Spleen (tissue), 11 donors: ENCODE data around the gene CNTNAP2. TPM values are rescaled to one million over a fixed set of nuclear protein-coding genes. Genes with fewer than 3 reads are reported as not detected.
A peak's percentile ranks its signal among the peaks of the same experiment; 100 is the strongest.

Experiments used
- DNase-seq: peaks from one replicate; pipeline ENCODE4 v3.0.0-alpha.2; 2020
- H3K27ac ChIP-seq, 8 donors: fragments of 200-600 bp; sonication (generic) in 7 of 8; 1 replicate in 4 of 8; 2 replicates in 4 of 8; pipeline versions ENCODE4 v1.5.0 to v1.8.0; 2016 to 2021; ENCODE audit warnings: inconsistent platforms in 4 of 8, mild to moderate bottlenecking in 4 of 8, moderate library complexity in 1 of 8
- H3K27me3 ChIP-seq, 7 donors: fragments of 200-600 bp; sonication (generic) in 6 of 7; replicated peaks in 1 of 7; 1 replicate in 4 of 7; 2 replicates in 3 of 7; pipeline versions ENCODE4 v1.5.0 to v1.8.0; 2016 to 2021; ENCODE audit warnings: inconsistent platforms in 3 of 7, mild to moderate bottlenecking in 1 of 7
- H3K36me3 ChIP-seq, 6 donors: fragments of 200-600 bp; sonication (generic) in 5 of 6; 1 replicate in 4 of 6; 2 replicates in 2 of 6; pipeline versions ENCODE4 v1.5.0 to v1.8.0; 2016 to 2021; ENCODE audit warnings: inconsistent platforms in 2 of 6
- H3K4me1 ChIP-seq, 6 donors: fragments of 200-600 bp; sonication (generic) in 5 of 6; 1 replicate in 3 of 6; 2 replicates in 3 of 6; pipeline versions ENCODE4 v1.5.0 to v1.8.0; 2016 to 2021; ENCODE audit warnings: inconsistent platforms in 3 of 6
- H3K4me3 ChIP-seq, 8 donors: fragments of 200-600 bp; sonication (generic) in 7 of 8; 1 replicate in 4 of 8; 2 replicates in 4 of 8; pipeline versions ENCODE4 v1.5.0 to v1.8.0; 2016 to 2021; ENCODE audit warnings: inconsistent platforms in 4 of 8, mild to moderate bottlenecking in 4 of 8, moderate library complexity in 2 of 8
- H3K9me3 ChIP-seq, 8 donors: fragments of 200-600 bp; sonication (generic) in 7 of 8; 1 replicate in 4 of 8; 2 replicates in 4 of 8; pipeline versions ENCODE4 v1.5.0 to v1.8.0; 2016 to 2021; ENCODE audit warnings: inconsistent platforms in 4 of 8
- POLR2A ChIP-seq, 3 donors: fragments of 450-650 bp; IDR thresholded peaks; one replicate each; pipeline ENCODE4 v1.5.1; 2017; ENCODE audit warnings: antibody characterized with exemption in 3 of 3, mild to moderate bottlenecking in 1 of 3
- POLR2AphosphoS5 ChIP-seq, 3 donors: sonication (generic); formaldehyde crosslinking; IDR thresholded peaks; one replicate each; pipeline ENCODE4 v1.5.1; 2017; ENCODE audit warnings: antibody characterized with exemption in 3 of 3
- WGBS, 5 donors: extraction: QIAGEN DNeasy Blood & Tissue Kit in 3 of 5; methylation state at CpG; one replicate each; pipeline versions ENCODE4 v1.1.5 to v1.1.7; 2013 to 2018; 5-methylcytosine and 5-hydroxymethylcytosine counted together
- intact Hi-C: fragments of 100-400 bp; cut with DNase I; formaldehyde crosslinking; loops from one replicate; pipeline ENCODE4 v1.15.0; 2023; ENCODE audit warnings: low total_unique reads
- polyA plus RNA-seq, 3 donors: library from polyadenylated mRNA; stranded (reverse); fragments of 200-250 nt; gene quantifications; one replicate each; pipeline ENCODE4 v1.2.1, GENCODE V29; 2013
- total RNA-seq, 7 donors: library from RNA; depleted of rRNA in 3 of 7; stranded (reverse); fragments of >200 nt in 3 of 7; fragmentation: NEBNext Ultra II Directional in 4 of 7; extraction: Animal tissue kit (Norgen Biotek cat#: 25700) in 4 of 7; gene quantifications; one replicate each; pipeline versions ENCODE4 v1.1.0 to v1.2.1, GENCODE V29; 2016 to 2021
- TF ChIP-seq, protein P1 (sequence below), 11 experiments: fragments of 200-600 bp in 7 of 11; fragments of 450-650 bp in 4 of 11; sonication (generic) in 4 of 11; IDR thresholded peaks in 8 of 11; conservative IDR thresholded peaks in 3 of 11; 1 replicate in 7 of 11; 2 replicates in 4 of 11; pipeline versions ENCODE4 v1.4.0 to v1.8.0; 2016 to 2021; ENCODE audit warnings: antibody characterized with exemption in 11 of 11, inconsistent platforms in 4 of 11, mild to moderate bottlenecking in 1 of 11
- donor health status: healthy with polysubstance abuse.
- donor health status: DM: no; HTN: no; CAD: no; lungs with moderate emphysema.
- donor health status: DM: no; HTN: no; CAD: no.
- donor health status: Bipolar disorder and iron deficiency.
- donor health status: healthy.
- donor health status: DM: no; HTN: no; CAD: no.
- donor health status: DM: yes; HTN: yes; CAD: no.

The CNTNAP2 gene
- total and polyA plus RNA-seq, 10 donors = 0.13 to 2.0 (median 0.82) TPM

DNA sequence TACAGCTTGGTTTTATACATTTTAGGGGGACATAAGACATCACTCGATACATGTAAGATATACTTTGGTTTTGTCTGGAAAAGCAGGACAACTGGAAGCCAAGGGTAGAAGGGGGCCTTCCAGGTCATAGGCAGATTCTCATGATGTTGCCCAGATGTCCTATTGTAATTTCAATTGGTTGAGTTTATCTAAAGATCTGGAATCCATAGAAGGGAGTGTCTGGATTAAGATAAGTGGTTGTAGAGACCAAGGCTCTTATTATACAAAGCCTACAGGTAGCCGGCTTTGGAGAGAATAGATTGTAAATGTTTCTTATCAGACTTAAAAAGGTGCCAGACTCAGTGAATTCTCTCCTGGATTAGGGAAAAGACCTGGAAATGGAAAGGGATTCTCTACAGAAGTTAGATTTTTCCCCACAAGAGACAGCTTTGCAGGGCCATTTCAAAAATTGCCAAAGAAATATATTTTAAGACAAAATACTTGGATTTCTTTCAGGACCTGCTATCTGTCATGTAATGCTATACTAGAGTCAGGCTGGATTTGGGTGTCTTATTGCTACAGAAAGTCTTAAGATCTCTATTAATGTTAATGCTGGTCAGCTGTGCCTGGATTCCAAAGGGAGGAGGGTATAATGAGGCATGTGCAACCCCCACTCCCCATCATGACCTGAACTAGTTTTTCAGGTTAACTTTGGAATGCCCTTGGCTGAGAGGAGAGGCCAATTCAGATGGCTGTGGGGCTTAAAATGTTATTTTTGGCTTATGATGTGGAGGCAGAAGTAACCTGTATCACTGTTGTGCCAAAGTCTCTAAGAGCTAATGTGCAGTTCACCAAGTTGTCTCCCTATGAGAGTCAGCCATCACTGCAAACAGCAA, 1962.8 kb downstream of the CNTNAP2 start:
- no peak overlapping the region for H3K27ac ChIP-seq
- H3K4me1 ChIP-seq = no peaks in the 10 kb centered on the region
- intact Hi-C loops = loop anchor here (10.0 kb wide), 1 partner anchor 825 kb away; no protein-coding TSS in a partner anchor
- 88 to 95% (median 93%) methylated on average over 2 of the region's 2 CpGs for WGBS, 5 donors
- no peak overlapping the region for H3K4me3 ChIP-seq
- TF ChIP-seq POLR2A (IDR thresholded peaks at IDR 0.05) = no peak
- H3K36me3 ChIP-seq = no peaks in the 10 kb centered on the region
- no peak for DNase-seq
- H3K9me3 ChIP-seq = no peaks in the 10 kb centered on the region
- H3K27me3 ChIP-seq = no peaks in the 10 kb centered on the region

DNA sequence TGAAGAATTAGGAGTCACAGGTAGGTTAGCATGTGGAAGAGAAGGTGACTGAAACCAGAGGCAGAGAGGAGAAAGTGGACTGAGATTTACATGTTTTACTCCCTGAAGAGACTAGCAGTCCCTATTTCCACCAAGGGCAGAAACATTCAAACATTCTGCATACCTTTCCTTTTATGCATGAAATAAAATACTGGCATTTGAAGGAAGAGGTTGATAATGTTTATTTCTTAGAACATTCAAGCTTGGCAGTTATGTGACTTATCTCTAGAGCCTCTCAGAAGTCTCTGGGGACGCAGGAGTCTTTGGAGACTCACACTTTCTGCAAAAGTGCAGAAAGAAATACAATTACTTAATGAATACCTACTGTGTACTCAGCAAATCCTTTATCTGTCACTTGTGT, 1966.8 kb downstream of the CNTNAP2 start:
- no peaks in the 10 kb centered on the region for H3K4me1 ChIP-seq
- no peaks in the 10 kb centered on the region for H3K27me3 ChIP-seq
- intact Hi-C loops = loop anchor here (10.0 kb wide), 1 partner anchor 829 kb away; no protein-coding TSS in a partner anchor
- H3K36me3 ChIP-seq = no peaks in the 10 kb centered on the region
- no peaks in the 10 kb centered on the region for H3K9me3 ChIP-seq
- no peak overlapping the region for H3K27ac ChIP-seq
- 24 to 66% (median 39%) methylated on average over 1 of the region's 1 CpG for WGBS, 5 donors
- no peak overlapping the region for H3K4me3 ChIP-seq
- TF ChIP-seq POLR2AphosphoS5 (IDR thresholded peaks at IDR 0.05) (no peak), POLR2A (IDR thresholded peaks at IDR 0.05) (no peak)
- TF ChIP-seq, protein P1, sequence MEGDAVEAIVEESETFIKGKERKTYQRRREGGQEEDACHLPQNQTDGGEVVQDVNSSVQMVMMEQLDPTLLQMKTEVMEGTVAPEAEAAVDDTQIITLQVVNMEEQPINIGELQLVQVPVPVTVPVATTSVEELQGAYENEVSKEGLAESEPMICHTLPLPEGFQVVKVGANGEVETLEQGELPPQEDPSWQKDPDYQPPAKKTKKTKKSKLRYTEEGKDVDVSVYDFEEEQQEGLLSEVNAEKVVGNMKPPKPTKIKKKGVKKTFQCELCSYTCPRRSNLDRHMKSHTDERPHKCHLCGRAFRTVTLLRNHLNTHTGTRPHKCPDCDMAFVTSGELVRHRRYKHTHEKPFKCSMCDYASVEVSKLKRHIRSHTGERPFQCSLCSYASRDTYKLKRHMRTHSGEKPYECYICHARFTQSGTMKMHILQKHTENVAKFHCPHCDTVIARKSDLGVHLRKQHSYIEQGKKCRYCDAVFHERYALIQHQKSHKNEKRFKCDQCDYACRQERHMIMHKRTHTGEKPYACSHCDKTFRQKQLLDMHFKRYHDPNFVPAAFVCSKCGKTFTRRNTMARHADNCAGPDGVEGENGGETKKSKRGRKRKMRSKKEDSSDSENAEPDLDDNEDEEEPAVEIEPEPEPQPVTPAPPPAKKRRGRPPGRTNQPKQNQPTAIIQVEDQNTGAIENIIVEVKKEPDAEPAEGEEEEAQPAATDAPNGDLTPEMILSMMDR (IDR thresholded peaks at IDR 0.05 in 8 of 11, conservative IDR thresholded peaks at IDR 0.05 in 3 of 11) = no peak
- no peak for DNase-seq

DNA sequence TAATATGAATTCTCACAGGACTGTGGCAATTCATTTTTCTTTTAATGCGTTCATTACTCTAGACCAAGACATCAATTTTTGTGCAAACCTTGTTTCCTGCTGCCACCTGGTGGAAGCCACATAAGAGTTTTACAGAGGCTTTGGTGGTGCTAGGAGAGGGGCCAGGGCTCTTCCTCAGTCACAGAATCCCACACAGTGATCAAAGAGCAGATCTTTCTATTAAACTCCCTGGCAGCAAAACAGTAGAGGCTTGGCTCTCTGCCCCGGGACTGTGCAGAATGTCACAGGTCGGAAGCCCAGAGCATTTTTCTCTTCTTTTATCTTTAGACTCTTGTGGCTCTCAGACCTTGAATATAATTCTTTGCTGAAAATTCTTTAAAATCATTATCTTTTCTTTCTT, 1967.5 kb downstream of the CNTNAP2 start:
- 10 to 19% (median 14%) methylated on average over 3 of the region's 3 CpGs for WGBS, 5 donors
- DNase-seq = no peak
- TF ChIP-seq, protein P1 (IDR thresholded peaks at IDR 0.05 in 8 of 11, conservative IDR thresholded peaks at IDR 0.05 in 3 of 11) = peak in 9 of 11 experiments; percentile 19 to 59 (median 41)
- TF ChIP-seq POLR2AphosphoS5 (IDR thresholded peaks at IDR 0.05) = no peak
- intact Hi-C loops = loop anchor here (10.0 kb wide), 1 partner anchor 829 kb away; no protein-coding TSS in a partner anchor
- Histone ChIP-seq H3K4me3 (no peak overlapping the region), H3K27ac (no peak overlapping the region), H3K27me3 (no peaks in the 10 kb centered on the region), H3K4me1 (no peaks in the 10 kb centered on the region), H3K36me3 (no peaks in the 10 kb centered on the region), H3K9me3 (peaks cover 0 to 6% (median 0%) of the 10 kb centered on the region in 8 donors)

GRCh38 chr7:148091882-148092281, 1975.3 kb downstream of the CNTNAP2 start:
- no peak for TF ChIP-seq POLR2A (IDR thresholded peaks at IDR 0.05)
- no peak for TF ChIP-seq POLR2AphosphoS5 (IDR thresholded peaks at IDR 0.05)
- TF ChIP-seq, protein P1 (IDR thresholded peaks at IDR 0.05 in 8 of 11, conservative IDR thresholded peaks at IDR 0.05 in 3 of 11) = no peak
- no peak overlapping the region for H3K4me3 ChIP-seq
- H3K36me3 ChIP-seq = no peaks in the 10 kb centered on the region
- peaks cover 0 to 6% (median 0%) of the 10 kb centered on the region in 8 donors for H3K9me3 ChIP-seq
- intact Hi-C loops = no loop called here
- WGBS, 5 donors = 61 to 75% (median 63%) methylated on average over 4 of the region's 4 CpGs
- no peaks in the 10 kb centered on the region for H3K4me1 ChIP-seq
- H3K27ac ChIP-seq = no peak overlapping the region
- peaks cover 0 to 5% (median 0%) of the 10 kb centered on the region in 7 donors for H3K27me3 ChIP-seq
- DNase-seq = no peak
